PFSK-1 (cell line): ENCODE data around the gene DRAM1.

ENCODE experiments used
- POLR2AphosphoS5 ChIP-seq: IDR thresholded peaks from 2 replicates; pipeline ENCODE4 v1.6.1; 2012; ENCODE audit warnings: low read depth, mild to moderate bottlenecking, control low read depth, low read length, moderate library complexity
- SIN3A ChIP-seq: IDR thresholded peaks from 2 replicates; pipeline ENCODE4 v1.6.1; 2012; ENCODE audit warnings: mild to moderate bottlenecking, low read length, moderate library complexity, borderline replicate concordance; ENCODE audit not compliant: insufficient read depth
- TAF1 ChIP-seq: IDR thresholded peaks from 2 replicates; pipeline ENCODE4 v1.6.1; 2012; ENCODE audit warnings: low read length, control low read depth, borderline replicate concordance; ENCODE audit not compliant: insufficient read depth
- TF ChIP-seq, protein P1 (sequence below), 2 experiments: IDR thresholded peaks; 2 replicates each; pipeline versions ENCODE4 v1.6.1 to v1.8.0; 2011 to 2012; ENCODE audit warnings: low read depth in 2 of 2, low read length in 2 of 2, control low read depth in 1 of 2, inconsistent platforms in 1 of 2, mild to moderate bottlenecking in 1 of 2, moderate library complexity in 1 of 2; ENCODE audit not compliant: insufficient read depth in 1 of 2

DNA sequence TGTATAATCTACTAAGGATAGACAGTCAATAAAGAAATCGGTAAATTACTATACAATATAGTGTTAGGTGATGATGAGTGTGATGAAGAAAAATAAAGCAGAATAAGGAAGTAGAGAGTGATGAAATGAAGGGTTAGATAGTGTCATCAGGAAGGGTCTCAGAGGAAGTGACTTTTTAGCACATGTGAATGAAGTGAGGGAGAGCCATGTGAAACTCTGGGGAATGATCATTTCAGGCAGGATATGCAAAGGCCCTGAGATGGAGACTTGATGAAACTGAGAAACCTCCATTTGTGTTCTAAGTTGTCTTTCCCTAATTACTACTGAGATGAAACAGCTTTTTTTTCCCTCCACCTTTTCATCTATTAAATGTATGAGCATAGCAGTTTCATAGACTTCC, 27.2 kb upstream of the DRAM1 start:
- TF ChIP-seq, protein P1, sequence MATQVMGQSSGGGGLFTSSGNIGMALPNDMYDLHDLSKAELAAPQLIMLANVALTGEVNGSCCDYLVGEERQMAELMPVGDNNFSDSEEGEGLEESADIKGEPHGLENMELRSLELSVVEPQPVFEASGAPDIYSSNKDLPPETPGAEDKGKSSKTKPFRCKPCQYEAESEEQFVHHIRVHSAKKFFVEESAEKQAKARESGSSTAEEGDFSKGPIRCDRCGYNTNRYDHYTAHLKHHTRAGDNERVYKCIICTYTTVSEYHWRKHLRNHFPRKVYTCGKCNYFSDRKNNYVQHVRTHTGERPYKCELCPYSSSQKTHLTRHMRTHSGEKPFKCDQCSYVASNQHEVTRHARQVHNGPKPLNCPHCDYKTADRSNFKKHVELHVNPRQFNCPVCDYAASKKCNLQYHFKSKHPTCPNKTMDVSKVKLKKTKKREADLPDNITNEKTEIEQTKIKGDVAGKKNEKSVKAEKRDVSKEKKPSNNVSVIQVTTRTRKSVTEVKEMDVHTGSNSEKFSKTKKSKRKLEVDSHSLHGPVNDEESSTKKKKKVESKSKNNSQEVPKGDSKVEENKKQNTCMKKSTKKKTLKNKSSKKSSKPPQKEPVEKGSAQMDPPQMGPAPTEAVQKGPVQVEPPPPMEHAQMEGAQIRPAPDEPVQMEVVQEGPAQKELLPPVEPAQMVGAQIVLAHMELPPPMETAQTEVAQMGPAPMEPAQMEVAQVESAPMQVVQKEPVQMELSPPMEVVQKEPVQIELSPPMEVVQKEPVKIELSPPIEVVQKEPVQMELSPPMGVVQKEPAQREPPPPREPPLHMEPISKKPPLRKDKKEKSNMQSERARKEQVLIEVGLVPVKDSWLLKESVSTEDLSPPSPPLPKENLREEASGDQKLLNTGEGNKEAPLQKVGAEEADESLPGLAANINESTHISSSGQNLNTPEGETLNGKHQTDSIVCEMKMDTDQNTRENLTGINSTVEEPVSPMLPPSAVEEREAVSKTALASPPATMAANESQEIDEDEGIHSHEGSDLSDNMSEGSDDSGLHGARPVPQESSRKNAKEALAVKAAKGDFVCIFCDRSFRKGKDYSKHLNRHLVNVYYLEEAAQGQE (IDR thresholded peaks at IDR 0.05; ENCODE audit: insufficient read depth in 1 of 2, low read depth in 2 of 2, low read length in 2 of 2), result no peak
- TF ChIP-seq SIN3A (no peak), TAF1 (no peak), POLR2AphosphoS5 (no peak)
